ENCODE results near the gene FNBP1L. TPM values are rescaled to one million over a fixed set of nuclear protein-coding genes. Genes with fewer than 3 reads are reported as not detected.
A peak's percentile ranks its signal among the peaks of the same experiment; 100 is the strongest.

Gene FNBP1L
- total and polyA plus RNA-seq, 3 donors from 2014 or later: 21.9 to 54.4 (median 46.5) TPM

GRCh38 chr1:93435443-93435842 lies 12.5 kb upstream of the FNBP1L start:
- Histone ChIP-seq H3K27ac (no peak overlapping the region), H3K4me1 (no peaks in the 10 kb centered on the region), H3K4me3 (no peak overlapping the region), H3K9me3 (no peaks in the 10 kb centered on the region), H3K27me3 (no peaks in the 10 kb centered on the region), H3K36me3 (ENCODE audit: low read depth, missing control alignments) (no peaks in the 10 kb centered on the region)
- intact Hi-C loops (cut with DNase I; ENCODE audit: low total_unique reads): no loop called here
- 87 to 88% methylated on average over 3 to 4 of the region's 4 CpGs for WGBS, 2 donors
- no peak for TF ChIP-seq POLR2A (IDR thresholded peaks at IDR 0.05)
- no peak for TF ChIP-seq CTCF (IDR thresholded peaks at IDR 0.05)
- no peak for DNase-seq

GRCh38 chr1:93436496-93436895 lies 11.4 kb upstream of the FNBP1L start:
- no peak for DNase-seq
- H3K27ac ChIP-seq: no peak overlapping the region
- no peak for TF ChIP-seq POLR2A (IDR thresholded peaks at IDR 0.05)
- no peak for TF ChIP-seq CTCF (IDR thresholded peaks at IDR 0.05)
- no peaks in the 10 kb centered on the region for H3K36me3 ChIP-seq (ENCODE audit: low read depth, missing control alignments)
- WGBS, 2 donors: 79 to 83% methylated on average over 1 of the region's 1 CpG
- no peaks in the 10 kb centered on the region for H3K4me1 ChIP-seq
- H3K27me3 ChIP-seq: no peaks in the 10 kb centered on the region
- intact Hi-C loops (cut with DNase I; ENCODE audit: low total_unique reads): no loop called here
- H3K4me3 ChIP-seq: no peak overlapping the region
- H3K9me3 ChIP-seq: no peaks in the 10 kb centered on the region

DNA sequence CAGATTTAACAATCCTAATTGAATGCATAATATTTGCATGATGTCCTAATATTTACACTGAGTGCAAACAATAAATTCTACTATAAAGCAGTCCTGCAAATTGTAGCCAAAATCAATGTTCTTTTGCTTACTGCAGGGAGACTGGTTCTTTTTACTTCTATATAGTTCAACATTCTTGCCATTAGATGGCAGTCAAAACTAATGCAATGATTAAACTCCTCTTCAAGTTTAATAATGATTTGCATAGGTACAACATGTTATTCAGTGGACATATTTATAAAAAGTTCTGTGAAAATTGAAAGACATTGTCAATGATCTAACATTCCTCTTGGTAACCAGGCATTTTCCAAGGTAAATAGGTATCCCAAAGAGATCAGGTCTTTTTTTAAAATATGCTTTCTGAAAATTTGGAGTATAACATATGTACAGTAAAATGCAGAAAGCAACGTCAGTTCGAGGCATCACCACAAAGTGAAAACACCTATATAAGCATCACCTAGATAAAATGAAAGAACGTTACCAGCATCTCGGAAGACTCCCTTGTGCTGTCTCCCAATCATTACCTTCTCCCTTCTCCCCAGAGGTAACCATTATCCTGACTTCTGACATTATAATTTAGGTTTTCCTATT lies 9.8 kb upstream of the FNBP1L start:
- no peak for TF ChIP-seq POLR2A (IDR thresholded peaks at IDR 0.05)
- peak; percentile 46 to 57 (median 55) for TF ChIP-seq CTCF (IDR thresholded peaks at IDR 0.05)
- no peak for DNase-seq
- no peak overlapping the region for H3K4me3 ChIP-seq
- H3K9me3 ChIP-seq: no peaks in the 10 kb centered on the region
- whole genome bisulfite sequencing, 2 donors: 65 to 69% methylated on average over 4 of the region's 4 CpGs
- intact Hi-C loops (cut with DNase I; ENCODE audit: low total_unique reads): no loop called here
- H3K27me3 ChIP-seq: no peaks in the 10 kb centered on the region
- H3K4me1 ChIP-seq: no peaks in the 10 kb centered on the region
- no peaks in the 10 kb centered on the region for H3K36me3 ChIP-seq (ENCODE audit: low read depth, missing control alignments)
- H3K27ac ChIP-seq: no peak overlapping the region

- 86 to 91% methylated on average over 3 of the region's 3 CpGs for WGBS, 2 donors
- intact Hi-C loops (cut with DNase I; ENCODE audit: low total_unique reads): no loop called here
- Histone ChIP-seq H3K4me3 (no peak overlapping the region), H3K36me3 (ENCODE audit: low read depth, missing control alignments) (no peaks in the 10 kb centered on the region), H3K27me3 (no peaks in the 10 kb centered on the region), H3K9me3 (no peaks in the 10 kb centered on the region), H3K27ac (no peak overlapping the region), H3K4me1 (no peaks in the 10 kb centered on the region)
- no peak for DNase-seq
- TF ChIP-seq POLR2A (IDR thresholded peaks at IDR 0.05) (no peak), CTCF (IDR thresholded peaks at IDR 0.05) (no peak)
Measured at GRCh38 chr1:93438716-93439115, 9.2 kb upstream of the FNBP1L start.

GRCh38 chr1:93440272-93440671 lies 7.6 kb upstream of the FNBP1L start:
- H3K27me3 ChIP-seq: no peaks in the 10 kb centered on the region
- H3K4me3 ChIP-seq: no peak overlapping the region
- no peaks in the 10 kb centered on the region for H3K4me1 ChIP-seq
- 83 to 89% methylated on average over 4 of the region's 4 CpGs for WGBS, 2 donors
- intact Hi-C loops (cut with DNase I; ENCODE audit: low total_unique reads): loop anchor here (10.0 kb wide), 1 partner anchor 405 kb away; no protein-coding TSS in a partner anchor
- H3K9me3 ChIP-seq: no peaks in the 10 kb centered on the region
- TF ChIP-seq CTCF (IDR thresholded peaks at IDR 0.05) (no peak), POLR2A (IDR thresholded peaks at IDR 0.05) (no peak)
- DNase-seq: no peak
- no peaks in the 10 kb centered on the region for H3K36me3 ChIP-seq (ENCODE audit: low read depth, missing control alignments)
- H3K27ac ChIP-seq: no peak overlapping the region

Data from testis (tissue), 3 donors.